Panc1 (cell line): ENCODE results near the gene CLCC1. TPM values are rescaled to one million over a fixed set of nuclear protein-coding genes. Genes with fewer than 3 reads are reported as not detected.

Experiments used
- ATAC-seq: fragments of 200-7000 bp; cut with Tn5 transposase; 2 replicates; pipeline ENCODE4 v1.9.1; 2020; ENCODE audit warnings: mild to moderate bottlenecking, moderate library complexity
- BruUV-seq: library from RNA; stranded (reverse); fragments of 400-500 nt; replicated peaks from 2 replicates; lab custom pipeline; 2021; lab: Mats Ljungman, UMichigan
- CTCF ChIA-PET: fragments of 300-600 bp; sonication (Branson Sonifier 250); formaldehyde crosslinking; loops from one replicate; lab custom pipeline; 2022; ENCODE audit warnings: antibody characterized with exemption; lab: Charles Lee
- POLR2A ChIA-PET: fragments of 300-600 bp; sonication (Branson Sonifier 250); formaldehyde crosslinking; loops from one replicate; lab custom pipeline; 2022; ENCODE audit warnings: antibody characterized with exemption; lab: Charles Lee
- DNase-seq: peaks from one replicate; pipeline ENCODE4 v3.0.0-alpha.2; 2010; ENCODE audit warnings: low read depth, low spot score
- H3K27ac ChIP-seq: 2 replicates; pipeline ENCODE4 v1.5.1; 2011; ENCODE audit warnings: mild to moderate bottlenecking, low read length, inconsistent platforms
- H3K27me3 ChIP-seq: fragments of 200-500 bp; sonication (Bioruptor generic); 2 replicates; pipeline ENCODE4 v1.6.0; 2014; ENCODE audit warnings: low read length, inconsistent platforms; ENCODE audit not compliant: control insufficient read depth, insufficient read depth
- H3K36me3 ChIP-seq: fragments of 200-500 bp; sonication (Bioruptor generic); 2 replicates; pipeline ENCODE4 v1.5.1; 2014; ENCODE audit warnings: inconsistent platforms, mild to moderate bottlenecking, low read length, moderate library complexity; ENCODE audit not compliant: control insufficient read depth, insufficient read depth
- H3K4me1 ChIP-seq: 2 replicates; pipeline ENCODE4 v1.5.1; 2011; ENCODE audit warnings: inconsistent platforms, mild to moderate bottlenecking, low read length, moderate library complexity; ENCODE audit not compliant: control insufficient read depth, insufficient read depth
- H3K4me3 ChIP-seq, 2 experiments: 2 replicates each; pipeline ENCODE4 v1.5.1; 2011 to 2012; ENCODE audit warnings: low read depth in 2 of 2, low read length in 2 of 2, mild to moderate bottlenecking in 2 of 2, inconsistent platforms in 1 of 2, moderate library complexity in 1 of 2
- H3K9me3 ChIP-seq: fragments of 200-500 bp; sonication (Bioruptor generic); 2 replicates; pipeline ENCODE4 v1.5.1; 2014; ENCODE audit warnings: low read depth, mild to moderate bottlenecking, inconsistent platforms, low read length, moderate library complexity; ENCODE audit not compliant: control insufficient read depth, insufficient read depth
- POLR2AphosphoS5 ChIP-seq: IDR thresholded peaks from 2 replicates; pipeline ENCODE4 v1.6.1; 2012; ENCODE audit warnings: mild to moderate bottlenecking, low read depth, low read length, moderate library complexity
- SIN3A ChIP-seq: IDR thresholded peaks from 2 replicates; pipeline ENCODE4 v1.6.1; 2012; ENCODE audit warnings: low read depth, mild to moderate bottlenecking, low read length, moderate library complexity, borderline replicate concordance; ENCODE audit not compliant: insufficient read depth
- TCF7L2 ChIP-seq: IDR thresholded peaks from 2 replicates; pipeline ENCODE4 v1.6.1; 2011; ENCODE audit warnings: mild to moderate bottlenecking, low read depth, low read length, inconsistent platforms
- in situ Hi-C: cut with HindIII; loops from 2 replicates; pipeline ENCODE4 v1.10.0; 2016; ENCODE audit warnings: low sequenced_read_pairs, low pct_unique_long_range_greater_than_20kb
- intact Hi-C: fragments of 100-400 bp; cut with micrococcal nuclease; formaldehyde crosslinking; loops from one replicate; pipeline ENCODE4 v1.10.0; 2022; ENCODE audit not compliant: unreplicated experiment
- total RNA-seq: library from RNA; stranded (reverse); gene quantifications from one replicate; pipeline ENCODE4 v1.2.1, GENCODE V29; 2021; ENCODE audit not compliant: unreplicated experiment
- TF ChIP-seq, protein P1 (sequence below): fragments of 450-650 bp; IDR thresholded peaks from 2 replicates; pipeline ENCODE4 v1.5.1; 2017; ENCODE audit warnings: mild to moderate bottlenecking
- TF ChIP-seq, protein P2 (sequence below), 2 experiments: IDR thresholded peaks; 2 replicates each; pipeline ENCODE4 v1.6.1; 2011 to 2012; ENCODE audit warnings: low read depth in 2 of 2, control low read depth in 1 of 2, low read length in 1 of 2, mild to moderate bottlenecking in 1 of 2, moderate library complexity in 1 of 2; ENCODE audit not compliant: insufficient read depth in 1 of 2

The CLCC1 gene
- total RNA-seq, 1 experiment from 2014 or later, result 28.4 TPM

DNA sequence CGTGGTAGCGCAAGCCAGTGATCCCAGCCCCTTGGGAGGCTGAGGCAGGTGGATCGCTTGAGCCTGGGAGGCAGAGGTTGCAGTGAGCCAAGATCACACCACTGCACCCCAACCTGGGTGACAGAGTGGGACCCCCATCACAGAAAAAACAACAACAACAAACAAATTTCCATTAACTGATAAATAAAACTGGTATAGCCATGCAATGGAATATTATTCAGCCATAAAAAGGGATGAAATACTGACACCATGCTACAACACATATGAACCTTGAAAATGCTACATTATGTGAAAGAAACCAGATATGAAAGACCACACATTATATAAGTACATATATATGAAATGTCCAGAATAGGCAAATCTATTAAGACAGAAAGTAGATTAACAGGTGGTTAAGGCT is 12.0 kb downstream of the CLCC1 start:
- in situ Hi-C loops (no loop called here), intact Hi-C loops (no loop called here)
- H3K27me3 ChIP-seq, result no peaks in the 10 kb centered on the region
- no peaks in the 10 kb centered on the region; the same call in 1 of the 2 replicates for H3K36me3 ChIP-seq
- H3K27ac ChIP-seq, result no peak overlapping the region
- DNase-seq, result no peak
- no TSS peak for BruUV-seq
- ATAC-seq, result no peak
- ChIA-PET POLR2A (no interaction called here), CTCF (no interaction called here)
- no peak overlapping the region for H3K4me3 ChIP-seq
- TF ChIP-seq POLR2AphosphoS5 (no peak), TCF7L2 (no peak), SIN3A (no peak)
- TF ChIP-seq, protein P1, sequence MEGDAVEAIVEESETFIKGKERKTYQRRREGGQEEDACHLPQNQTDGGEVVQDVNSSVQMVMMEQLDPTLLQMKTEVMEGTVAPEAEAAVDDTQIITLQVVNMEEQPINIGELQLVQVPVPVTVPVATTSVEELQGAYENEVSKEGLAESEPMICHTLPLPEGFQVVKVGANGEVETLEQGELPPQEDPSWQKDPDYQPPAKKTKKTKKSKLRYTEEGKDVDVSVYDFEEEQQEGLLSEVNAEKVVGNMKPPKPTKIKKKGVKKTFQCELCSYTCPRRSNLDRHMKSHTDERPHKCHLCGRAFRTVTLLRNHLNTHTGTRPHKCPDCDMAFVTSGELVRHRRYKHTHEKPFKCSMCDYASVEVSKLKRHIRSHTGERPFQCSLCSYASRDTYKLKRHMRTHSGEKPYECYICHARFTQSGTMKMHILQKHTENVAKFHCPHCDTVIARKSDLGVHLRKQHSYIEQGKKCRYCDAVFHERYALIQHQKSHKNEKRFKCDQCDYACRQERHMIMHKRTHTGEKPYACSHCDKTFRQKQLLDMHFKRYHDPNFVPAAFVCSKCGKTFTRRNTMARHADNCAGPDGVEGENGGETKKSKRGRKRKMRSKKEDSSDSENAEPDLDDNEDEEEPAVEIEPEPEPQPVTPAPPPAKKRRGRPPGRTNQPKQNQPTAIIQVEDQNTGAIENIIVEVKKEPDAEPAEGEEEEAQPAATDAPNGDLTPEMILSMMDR, result no peak
- TF ChIP-seq, protein P2, sequence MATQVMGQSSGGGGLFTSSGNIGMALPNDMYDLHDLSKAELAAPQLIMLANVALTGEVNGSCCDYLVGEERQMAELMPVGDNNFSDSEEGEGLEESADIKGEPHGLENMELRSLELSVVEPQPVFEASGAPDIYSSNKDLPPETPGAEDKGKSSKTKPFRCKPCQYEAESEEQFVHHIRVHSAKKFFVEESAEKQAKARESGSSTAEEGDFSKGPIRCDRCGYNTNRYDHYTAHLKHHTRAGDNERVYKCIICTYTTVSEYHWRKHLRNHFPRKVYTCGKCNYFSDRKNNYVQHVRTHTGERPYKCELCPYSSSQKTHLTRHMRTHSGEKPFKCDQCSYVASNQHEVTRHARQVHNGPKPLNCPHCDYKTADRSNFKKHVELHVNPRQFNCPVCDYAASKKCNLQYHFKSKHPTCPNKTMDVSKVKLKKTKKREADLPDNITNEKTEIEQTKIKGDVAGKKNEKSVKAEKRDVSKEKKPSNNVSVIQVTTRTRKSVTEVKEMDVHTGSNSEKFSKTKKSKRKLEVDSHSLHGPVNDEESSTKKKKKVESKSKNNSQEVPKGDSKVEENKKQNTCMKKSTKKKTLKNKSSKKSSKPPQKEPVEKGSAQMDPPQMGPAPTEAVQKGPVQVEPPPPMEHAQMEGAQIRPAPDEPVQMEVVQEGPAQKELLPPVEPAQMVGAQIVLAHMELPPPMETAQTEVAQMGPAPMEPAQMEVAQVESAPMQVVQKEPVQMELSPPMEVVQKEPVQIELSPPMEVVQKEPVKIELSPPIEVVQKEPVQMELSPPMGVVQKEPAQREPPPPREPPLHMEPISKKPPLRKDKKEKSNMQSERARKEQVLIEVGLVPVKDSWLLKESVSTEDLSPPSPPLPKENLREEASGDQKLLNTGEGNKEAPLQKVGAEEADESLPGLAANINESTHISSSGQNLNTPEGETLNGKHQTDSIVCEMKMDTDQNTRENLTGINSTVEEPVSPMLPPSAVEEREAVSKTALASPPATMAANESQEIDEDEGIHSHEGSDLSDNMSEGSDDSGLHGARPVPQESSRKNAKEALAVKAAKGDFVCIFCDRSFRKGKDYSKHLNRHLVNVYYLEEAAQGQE (IDR thresholded peaks at IDR 0.05; ENCODE audit: insufficient read depth in 1 of 2, low read depth in 2 of 2, low read length in 1 of 2), result no peak
- no peaks in the 10 kb centered on the region for H3K4me1 ChIP-seq
- H3K9me3 ChIP-seq, result no peaks in the 10 kb centered on the region

DNA sequence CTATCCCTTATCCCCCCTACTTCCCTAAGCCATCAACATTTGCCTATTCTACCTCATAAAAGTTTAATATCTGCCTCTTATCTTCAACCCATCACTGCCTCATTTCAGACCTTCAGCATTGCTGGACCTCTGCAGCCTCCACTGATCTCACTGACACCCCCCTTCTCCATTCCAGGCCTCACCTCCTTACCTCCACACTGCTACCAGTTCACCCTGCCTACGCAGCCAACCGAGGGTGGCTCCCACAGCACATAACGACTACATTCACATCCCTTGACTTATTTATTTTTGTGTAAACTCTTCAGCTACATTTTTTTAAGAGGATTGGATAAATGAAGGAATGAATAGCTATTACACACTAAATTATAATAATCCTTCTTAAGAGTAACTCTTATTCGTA is 14.2 kb downstream of the CLCC1 start:
- CTCF ChIA-PET, result no interaction called here
- POLR2A ChIA-PET, result no interaction called here
- TF ChIP-seq, protein P2 (IDR thresholded peaks at IDR 0.05; ENCODE audit: insufficient read depth in 1 of 2, low read depth in 2 of 2, low read length in 1 of 2), result no peak
- TF ChIP-seq POLR2AphosphoS5 (no peak), SIN3A (no peak)

More for the DNA sequence above, 14.2 kb downstream of the CLCC1 start:
- ATAC-seq, result no peak
- in situ Hi-C loops, result no loop called here
- Histone ChIP-seq H3K36me3 (no peaks in the 10 kb centered on the region; the same call in 1 of the 2 replicates), H3K27me3 (no peaks in the 10 kb centered on the region), H3K9me3 (no peaks in the 10 kb centered on the region), H3K27ac (no peak overlapping the region), H3K4me1 (no peaks in the 10 kb centered on the region), H3K4me3 (no peak overlapping the region)
- intact Hi-C loops, result no loop called here
- DNase-seq, result no peak
- no TSS peak for BruUV-seq
